Measurements from ENCODE around the gene EIF4E2.

DNA sequence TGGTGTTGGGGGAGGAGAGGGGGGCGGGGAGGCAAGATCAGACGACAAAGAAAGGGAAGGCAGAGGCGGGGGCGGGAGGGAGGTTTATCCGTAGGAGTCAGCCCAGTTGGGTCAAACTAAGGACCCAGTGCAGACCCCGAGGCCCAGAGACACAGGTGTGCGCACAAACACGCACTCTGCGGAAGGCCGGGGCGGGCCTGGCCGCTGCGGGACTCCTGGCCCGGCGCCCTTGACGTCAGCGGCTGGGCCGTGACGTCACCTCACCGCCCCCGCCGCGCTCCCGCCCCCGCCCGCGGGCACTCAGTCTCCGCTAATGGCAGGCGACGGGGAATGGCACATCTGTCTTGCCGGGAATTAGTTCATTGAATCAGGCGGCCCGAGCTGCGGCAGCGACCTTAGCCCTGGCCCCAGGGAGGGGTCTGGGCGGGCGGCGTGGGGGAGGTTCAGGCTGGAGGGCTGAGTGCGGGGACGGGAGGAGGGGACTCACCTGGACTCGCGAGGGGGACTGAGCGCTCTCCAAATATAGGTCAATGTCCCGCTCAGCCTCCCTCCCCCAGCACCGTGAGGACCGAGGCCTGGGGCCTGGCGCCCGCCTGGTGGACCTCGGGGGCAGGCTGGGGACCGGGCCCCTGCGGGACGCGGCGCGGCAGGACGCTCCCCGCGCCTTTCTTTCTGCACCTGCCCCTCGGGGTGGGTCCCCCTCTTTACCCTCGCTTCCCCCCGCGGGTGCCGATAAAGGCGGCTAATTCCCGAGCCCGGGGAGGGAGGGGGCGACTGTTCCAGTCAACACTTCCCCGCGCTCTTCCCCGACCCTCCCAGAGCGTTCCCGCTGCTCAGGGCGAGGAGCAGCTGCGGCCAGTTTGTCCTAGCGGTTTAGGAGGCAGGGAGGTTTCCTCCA lies 47.3 kb upstream of the EIF4E2 start:
- no peak for TF ChIP-seq RAD21 (IDR thresholded peaks at IDR 0.05; ENCODE audit: low read depth)
- TF ChIP-seq TAF1 (IDR thresholded peaks at IDR 0.05; ENCODE audit: low read depth): no peak
- no peak for TF ChIP-seq YY1 (IDR thresholded peaks at IDR 0.05; ENCODE audit: low read depth)

Measured in Ishikawa (cell line).